ENCODE results near the gene PPP1R14C.

Gene PPP1R14C

DNA sequence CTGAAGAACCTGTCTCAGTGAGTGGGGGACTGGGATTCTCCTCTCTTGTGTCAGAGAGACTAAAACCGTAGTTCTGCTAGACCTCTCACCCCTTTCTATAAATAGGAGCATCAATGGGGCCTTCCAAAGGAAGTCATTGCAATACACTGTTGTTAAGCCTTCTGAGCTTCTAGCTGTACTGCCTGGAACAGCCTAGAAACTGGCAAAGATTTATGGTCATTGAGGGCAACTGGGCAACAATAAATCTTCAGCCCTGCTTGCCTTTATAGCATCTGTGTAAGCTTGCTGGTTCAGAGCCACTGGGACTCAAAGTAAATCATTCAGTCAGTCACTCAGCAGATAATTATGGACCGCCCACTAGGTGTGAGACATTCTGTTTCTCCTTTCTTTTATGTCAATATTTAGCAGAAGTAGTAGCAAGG is 53.2 kb downstream of the PPP1R14C start:
- DNase-seq (ENCODE audit: low read depth) = no peak

DNA sequence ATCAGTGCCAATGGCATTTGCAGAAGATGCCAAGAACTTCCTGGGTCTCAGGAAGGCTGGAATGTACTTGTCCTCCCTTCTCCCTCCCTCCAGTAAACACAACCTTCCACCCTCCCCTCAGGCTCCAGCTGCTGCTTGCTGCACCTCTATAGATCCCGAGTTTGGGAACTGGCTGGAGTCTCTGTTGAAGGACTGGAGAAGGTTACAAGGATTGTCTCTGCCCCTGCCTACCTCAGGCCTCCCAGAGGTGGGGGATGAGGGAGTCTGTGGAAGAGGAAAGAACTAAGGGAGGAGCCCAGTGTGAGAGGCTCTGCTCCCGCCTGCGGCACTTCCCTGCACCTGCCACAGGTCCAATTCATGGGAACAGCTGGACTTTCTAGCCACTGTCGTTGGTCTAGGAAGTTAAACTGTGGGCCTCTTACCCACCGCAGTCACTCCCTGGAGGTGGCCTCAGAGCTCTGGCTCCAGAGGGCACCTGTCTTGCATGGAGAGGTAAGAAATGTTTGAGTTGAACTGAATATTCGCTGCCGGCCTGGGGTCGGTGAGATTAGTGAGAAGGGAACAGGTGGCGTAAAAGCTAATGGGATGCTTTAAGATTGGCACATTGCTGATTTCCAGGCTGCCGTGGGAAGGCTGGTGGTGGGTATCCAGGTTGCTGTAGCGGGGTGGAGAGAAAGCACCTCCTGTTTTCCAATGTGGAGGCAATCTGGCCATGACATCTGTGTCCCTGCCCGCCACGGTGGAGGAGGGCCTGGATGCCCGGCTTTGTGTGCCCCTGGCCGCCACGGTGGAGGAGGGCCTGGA is 54.3 kb downstream of the PPP1R14C start:
- no peak for DNase-seq (ENCODE audit: low read depth)

DNA sequence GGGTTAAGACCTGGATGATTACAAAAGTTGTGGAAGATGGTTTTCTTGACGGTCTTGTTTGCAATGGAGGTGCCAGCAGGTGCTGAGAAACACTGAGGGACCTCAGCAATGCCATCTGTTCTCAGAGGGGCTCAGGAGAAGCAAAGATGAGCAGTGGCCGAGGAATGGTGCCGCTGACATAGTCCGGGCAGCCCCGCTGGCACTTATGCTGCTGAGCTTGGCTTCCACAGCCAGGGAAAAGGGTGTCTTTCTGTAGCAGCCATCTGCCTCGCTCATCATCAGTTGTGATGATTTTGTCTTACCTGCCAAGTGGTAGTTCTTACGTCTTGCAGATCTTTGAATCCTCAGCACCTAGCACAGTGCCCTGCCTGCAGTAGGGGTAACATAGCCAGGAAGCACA is 55.7 kb downstream of the PPP1R14C start:
- DNase-seq (ENCODE audit: low read depth) = no peak

DNA sequence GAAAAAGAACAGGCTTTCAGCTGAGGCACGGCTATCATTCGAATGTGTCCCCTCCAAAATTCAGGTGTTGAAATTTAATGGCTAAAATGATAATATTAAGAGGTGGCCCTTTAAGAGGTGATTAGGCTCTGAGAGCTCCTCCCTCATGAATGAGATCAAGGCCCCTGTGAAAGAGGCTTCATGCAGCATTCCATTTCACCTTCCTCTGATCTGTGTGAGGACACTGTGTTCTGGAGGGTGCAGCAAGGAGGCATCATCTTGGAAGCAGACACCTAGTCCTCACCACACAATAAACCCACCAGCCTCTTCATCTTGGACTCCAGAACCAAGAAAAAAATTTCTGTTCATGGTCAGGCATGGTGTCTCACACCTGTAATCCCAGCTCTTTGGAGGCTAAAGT is 56.4 kb downstream of the PPP1R14C start:
- DNase-seq (ENCODE audit: low read depth) = no peak

DNA sequence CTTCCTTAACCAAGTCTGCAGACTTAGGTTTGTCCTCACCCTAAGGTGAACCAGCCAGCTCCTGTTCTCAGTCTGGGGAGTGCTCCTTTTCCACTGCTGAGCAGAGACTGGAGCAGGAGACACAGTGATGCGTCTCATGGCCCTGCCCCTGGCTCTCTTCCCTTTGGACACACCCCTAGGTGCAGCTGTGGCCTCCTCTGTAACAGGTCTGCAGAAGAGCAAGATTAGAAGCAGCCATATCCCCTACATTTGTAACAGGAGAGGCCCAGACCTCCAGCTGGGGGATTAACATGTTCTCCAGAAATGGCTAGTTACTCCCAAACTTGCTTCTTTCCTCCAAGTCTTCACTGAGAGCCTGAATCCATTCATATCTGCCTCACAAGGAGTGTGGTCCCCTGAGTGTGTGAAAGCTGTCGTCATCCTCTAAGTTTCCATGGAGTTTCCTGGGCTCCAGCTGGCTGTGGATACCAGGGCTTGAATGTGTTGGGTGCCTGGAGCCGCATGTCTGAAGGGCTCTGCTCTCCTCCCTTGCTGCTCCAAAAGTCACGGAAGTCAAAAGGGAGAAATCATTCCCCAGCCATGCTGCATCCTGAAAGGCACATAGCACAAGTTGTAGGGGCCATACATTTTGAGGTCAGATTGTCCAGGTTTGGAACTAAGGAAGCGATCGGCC is 57.7 kb downstream of the PPP1R14C start:
- no peak for DNase-seq (ENCODE audit: low read depth)

DNA sequence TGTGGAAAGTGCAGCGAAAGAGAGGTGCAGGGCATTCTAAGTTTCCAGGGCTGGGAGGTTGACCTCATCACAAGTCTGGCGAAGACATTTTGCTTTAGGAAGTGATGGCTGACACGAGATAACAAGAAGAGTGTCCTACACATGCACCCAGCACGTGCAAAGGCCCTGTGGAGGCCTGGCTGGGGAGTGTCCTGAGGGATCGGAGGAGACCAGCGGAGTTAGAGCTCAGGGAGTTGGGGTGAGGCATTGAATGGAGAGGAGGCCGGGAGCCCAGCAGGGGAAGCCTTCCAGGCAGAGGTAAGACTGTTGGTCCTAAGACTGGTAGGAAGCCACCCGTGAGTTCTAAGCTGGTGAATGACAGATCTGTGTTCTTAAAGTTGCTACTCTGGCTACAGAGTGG is 58.4 kb downstream of the PPP1R14C start:
- no peak for DNase-seq (ENCODE audit: low read depth)

DNA sequence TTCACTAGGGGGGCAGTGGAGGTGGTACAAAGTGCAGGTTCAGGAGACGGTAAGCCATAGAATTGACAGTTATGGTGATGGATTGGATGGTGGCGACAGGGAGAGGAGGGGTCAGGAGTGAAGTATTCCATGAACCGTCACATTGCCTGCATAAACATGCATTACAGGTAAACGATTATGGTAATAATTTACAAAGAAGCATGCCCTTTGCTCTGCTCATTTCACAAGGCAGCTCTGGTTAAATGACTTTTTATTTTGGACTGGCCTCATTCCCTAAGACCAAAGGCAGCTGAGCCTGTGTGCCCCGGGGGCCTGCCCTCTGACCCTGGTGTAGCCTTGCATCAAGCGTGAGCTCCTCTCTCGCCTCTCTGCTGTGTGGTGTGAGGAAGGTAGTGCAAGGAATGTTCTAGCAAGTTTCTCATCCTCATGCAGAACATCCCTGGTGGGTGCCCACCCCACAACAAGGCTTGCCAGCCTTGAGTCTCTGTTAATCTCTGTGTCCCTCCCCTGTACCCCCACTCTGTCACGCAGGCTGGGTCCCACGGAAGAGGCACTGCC is 59.0 kb downstream of the PPP1R14C start:
- no peak for DNase-seq (ENCODE audit: low read depth)

DNA sequence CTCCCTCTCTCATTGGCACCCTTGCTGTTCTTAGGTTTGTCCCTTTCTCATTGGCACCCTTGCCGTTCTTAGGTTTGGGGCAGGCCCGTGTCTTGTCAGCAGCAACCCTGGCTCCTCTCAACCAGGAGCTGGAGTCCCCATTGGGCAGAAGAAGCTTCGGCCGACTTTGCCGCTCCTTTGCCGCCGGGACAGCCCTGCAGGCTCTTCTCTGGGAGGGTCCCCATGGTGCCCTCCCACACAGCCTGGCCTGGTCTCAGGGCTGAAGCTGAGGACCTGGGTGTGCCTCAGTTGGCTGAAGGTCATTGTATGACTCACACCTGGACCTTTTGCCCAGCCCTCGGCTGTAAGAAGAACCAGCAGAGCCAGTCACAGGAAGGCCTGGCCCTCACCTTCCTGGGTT is 59.6 kb downstream of the PPP1R14C start:
- no peak for DNase-seq (ENCODE audit: low read depth)

DNA sequence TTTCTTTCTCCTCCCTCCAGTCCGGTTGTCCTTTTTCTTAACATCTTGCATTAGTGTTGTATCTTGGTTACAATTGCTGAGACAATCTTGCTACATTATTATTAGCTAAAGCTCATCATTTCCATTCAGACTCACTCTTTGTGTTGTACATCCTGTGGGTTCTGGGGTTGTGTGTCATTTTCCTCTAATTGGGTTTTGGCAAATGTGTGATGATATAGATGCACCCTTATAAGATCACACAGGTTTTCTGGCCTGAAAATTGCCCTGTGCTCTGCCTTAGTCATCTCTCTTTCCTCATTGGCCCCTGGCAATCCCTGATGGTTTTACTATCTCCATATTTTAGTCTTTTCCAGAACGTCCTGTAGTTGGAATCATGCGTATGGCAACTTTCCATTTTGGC is 60.1 kb downstream of the PPP1R14C start:
- no peak for DNase-seq (ENCODE audit: low read depth)

DNA sequence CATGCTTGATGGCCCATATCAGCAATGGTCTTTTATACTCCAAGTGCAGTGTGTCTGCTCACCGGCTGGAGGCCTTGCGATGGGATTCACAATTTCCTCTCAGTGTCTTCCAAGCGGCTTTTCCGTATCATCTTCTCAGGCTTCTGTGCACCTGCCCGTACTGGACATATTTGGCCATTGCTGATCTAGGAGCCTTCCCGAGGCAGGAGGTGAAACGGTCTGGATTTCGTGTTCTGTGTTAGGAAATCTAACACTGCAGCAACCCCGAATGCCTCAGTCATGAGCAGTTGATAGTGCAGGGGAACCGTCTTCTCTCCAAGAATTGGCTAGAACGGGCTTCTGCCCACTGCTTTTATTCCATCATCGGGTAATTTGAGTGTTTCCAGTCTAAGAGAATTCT is 60.5 kb downstream of the PPP1R14C start:
- no peak for DNase-seq (ENCODE audit: low read depth)

DNA sequence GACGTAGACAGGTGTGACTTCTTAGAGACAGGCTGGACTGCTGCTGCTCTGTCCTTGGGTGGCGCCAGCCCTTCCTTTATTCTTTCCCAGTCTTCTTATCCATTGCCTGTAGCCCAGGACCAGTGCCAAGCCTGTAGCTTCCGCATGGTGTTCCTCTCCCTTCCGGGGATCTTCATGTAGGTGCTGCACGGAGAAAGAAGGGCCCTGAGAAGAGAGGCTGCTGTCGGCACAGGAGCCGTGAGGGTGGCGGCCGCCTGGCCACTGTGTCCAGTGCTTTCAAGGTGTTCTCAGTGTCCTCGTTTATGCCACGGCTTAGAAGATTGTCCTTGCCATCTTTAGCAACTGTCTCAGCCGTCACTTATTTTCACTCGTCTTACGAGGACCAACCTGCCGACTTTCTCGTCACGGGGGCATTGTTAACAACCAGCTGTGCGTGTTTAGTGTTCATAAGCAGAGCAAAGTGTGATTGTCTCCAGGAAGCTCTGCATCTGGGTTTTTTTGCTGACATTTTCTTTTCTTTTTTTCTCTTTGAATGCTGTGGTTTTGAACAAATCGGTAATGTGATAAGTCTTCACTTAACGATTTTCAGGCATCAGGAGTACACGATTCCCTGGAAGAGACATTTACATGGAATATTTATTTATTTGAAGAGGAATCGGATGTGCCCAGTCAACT is 61.2 kb downstream of the PPP1R14C start:
- DNase-seq (ENCODE audit: low read depth) = no peak

DNA sequence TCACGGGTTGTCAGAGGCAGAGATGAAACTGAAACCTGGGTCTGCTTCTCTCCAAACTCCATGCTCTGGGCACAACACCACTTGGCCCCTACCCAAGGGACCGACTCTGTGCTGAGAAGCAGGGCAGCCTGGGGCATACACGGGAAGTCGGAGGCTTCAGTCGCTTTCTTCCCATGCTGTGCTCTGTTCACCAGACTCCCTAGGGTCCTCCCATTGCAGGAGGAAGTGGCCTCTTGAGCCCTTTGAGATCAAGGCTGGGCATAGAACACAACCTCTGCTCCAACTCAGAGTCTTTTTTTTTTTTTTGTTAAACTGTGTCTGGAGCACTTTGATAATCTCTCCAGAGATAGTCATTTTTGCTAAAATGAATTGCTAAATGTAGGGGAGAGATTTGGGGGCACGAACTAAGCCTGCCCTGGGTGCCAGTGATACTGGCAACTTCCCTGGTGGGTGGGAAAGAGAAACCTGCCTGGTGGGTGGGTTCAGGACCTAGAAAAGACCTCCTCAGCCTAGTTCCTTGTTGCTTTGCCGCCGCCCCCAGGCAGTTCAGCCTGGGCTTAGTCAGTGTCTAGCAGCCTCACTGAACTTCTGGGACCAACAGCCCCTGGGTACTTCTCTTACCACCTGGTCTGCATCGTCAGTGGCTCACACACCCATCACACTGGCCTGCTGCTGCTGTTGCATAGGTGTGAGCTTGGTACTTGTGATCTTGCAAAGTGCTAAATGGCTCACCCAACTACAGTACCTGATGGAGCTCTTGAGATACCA is 62.0 kb downstream of the PPP1R14C start:
- no peak for DNase-seq (ENCODE audit: low read depth)

DNA sequence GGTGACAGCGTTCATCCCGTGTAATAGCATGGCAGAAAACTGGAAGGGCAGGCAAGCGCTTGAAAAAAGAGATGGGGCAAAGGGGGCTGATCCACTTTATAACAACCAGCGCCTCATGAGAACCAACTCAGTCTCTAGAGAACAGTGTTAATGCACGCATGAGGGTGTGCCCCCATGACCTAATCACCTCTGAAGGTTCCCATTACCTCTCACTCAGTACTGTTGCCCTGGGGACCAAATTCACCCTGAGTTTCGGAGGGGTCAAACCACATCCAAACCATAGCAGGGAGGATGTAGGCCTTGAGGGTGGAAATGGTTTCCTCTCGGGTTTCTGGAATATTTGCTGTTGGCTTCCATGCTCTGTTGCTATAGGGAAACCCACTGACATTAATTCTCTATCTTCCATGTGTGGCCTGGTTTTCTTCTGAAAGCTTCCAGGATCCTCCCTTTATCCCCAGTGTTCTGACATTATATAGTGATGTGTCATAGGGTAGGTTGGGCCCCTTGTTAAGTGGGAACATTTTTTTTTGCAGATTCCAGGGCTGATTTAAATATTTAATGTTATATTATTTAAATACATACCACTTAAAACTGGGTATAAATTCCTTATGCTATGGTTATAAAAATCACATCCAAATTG is 65.2 kb downstream of the PPP1R14C start:
- DNase-seq (ENCODE audit: low read depth) = no peak

DNA sequence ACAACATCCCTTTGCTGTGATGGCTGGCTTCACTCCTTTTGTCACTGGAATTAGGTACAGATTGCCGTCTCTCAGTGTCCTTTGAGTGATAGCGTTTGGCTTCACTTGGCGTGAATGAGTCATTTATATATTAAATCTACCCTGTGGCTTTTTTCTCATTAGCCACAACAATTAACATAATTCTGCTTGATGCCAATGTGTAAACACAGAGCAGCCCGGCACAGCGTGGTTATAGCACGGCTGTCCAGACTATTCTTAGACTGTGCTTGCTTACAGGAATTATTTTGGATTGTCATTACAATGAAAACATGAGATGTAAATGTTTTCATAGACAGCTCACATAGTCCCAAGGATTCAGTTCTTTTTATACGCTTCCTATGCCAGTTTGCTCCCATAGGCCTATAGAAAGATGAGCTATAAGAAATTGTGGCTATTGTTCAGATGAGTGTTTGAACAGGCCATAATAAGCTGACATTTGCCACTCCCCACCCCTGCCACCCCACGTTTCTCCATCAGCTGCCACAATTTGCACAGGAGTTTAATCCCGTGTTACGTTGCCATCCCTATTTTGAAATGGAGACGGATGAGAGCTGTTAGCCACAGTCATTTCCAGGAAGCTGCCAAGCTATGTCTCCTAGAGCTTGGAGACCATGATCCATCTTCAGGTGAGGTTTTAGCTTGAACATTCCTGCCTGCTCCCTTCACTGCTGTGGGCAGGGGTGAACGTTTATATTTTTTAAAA is 65.9 kb downstream of the PPP1R14C start:
- DNase-seq (ENCODE audit: low read depth) = no peak

DNA sequence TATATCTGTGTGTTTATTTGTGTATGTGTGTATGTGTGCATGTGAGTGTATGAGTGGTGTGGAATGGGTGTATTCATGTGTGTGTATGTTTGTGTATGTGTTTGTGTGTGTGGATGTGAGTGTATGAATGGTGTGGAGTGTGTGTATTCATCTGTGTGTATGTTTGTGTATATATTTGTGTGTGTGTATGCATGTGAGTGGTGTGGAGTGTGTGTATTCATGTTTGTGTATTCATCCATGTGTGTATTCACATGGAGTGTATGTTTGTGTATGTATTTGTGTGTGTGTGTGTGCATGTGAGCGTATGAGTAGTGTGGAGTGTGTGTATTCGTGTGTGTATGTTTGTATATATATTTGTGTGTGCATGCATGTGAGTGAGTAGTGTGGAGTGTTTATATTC is 66.6 kb downstream of the PPP1R14C start:
- DNase-seq (ENCODE audit: low read depth) = no peak

DNA sequence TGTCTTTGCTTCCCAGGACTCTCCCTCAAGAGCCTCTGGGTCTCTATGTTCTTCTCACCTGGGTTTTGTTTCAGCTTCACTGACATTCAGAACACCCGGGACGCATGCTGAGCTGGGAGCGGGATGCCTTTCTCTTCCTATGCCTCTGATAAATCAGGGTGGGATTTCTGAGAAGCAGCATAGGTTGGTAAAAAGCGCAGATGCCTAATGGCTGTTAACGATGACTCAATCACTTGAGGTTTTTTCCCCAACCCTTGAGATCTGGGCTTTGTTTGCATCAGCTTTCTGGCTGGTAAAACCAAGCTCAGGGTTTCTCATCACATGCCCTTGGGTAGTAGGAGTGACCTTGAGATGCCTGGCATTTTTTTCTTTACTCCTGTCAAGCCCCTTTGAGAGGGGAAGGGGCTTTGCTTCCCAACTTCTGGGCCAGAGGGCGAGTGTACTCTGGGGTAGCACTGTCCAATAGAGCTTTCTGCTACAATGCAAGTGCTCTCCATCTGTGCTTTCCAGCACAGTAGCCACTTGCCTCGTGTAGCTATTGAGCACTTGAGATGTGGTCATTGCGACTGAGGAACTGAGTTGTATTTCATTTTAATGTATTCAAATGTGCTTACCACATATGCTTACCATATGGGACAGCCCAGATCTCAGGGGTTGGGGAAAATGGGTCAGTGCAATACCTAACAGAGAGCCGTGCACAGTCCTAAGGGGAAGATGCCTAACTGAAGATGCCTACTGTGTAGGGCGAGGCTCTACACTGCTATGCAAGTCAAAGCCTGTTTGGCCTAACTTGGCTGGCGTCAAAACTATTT is 69.1 kb downstream of the PPP1R14C start:
- no peak for DNase-seq (ENCODE audit: low read depth)

DNA sequence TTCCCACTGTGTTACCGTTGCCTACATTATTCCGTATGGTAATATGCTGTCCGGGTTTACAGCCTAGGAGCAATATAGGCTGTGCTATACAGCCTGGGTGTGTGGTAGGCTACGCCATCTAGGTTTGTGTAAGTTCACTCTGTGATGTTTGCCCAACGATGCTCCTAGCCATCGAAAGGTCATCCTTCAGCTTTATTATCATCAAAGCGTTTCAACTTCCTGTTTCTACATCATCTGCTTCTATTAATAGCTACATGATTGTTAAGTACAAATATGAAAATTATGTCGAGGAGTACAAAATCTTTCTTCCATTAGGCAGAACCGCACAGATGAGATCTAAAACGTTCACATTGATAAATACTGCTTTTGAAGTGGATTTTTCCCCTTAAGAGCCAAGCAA is 69.9 kb downstream of the PPP1R14C start:
- DNase-seq (ENCODE audit: low read depth) = no peak

DNA sequence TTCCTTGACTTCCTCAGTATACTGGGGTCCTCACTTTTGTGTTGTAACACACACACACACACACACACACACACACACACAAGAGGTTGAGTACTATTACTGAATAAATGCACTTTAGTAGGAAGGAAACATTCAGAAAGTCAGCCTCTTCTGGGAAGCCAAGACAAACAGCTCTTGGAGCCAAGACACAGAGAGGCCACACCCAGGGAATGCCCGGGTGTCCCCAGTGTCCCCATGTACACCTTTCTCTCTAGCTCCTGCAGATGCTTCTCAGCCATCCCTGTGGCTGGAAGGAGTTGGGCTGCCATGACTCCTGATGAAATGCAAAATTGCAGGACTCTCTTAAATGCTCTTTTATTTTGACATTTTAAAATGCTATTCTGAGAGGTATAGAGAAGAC is 70.5 kb downstream of the PPP1R14C start:
- no peak for DNase-seq (ENCODE audit: low read depth)

DNA sequence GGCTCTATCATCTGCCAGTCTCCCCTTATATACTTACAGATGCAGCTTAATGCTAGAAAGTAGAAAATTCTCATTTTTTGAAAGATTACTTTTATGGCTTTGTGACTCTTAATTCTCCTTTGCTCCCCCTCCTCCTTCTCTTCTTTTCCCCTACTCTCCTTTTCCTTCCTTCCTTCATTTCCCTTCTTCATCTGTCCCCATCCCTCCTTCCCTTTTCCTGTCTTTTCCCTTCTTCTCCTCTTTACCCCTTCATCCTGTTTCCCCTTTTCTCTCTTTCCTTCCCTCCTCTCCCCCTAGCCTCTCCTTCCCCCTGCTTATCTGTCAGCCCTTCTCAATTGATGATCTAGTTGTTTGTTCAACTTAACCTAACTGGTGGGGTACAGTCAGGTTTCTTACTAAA is 71.5 kb downstream of the PPP1R14C start:
- DNase-seq (ENCODE audit: low read depth) = no peak

Data from GM04503 (cell line).